HEK293T (cell line): Measurements from ENCODE around the gene TVP23A.

Experiments
- BHLHE40 ChIP-seq: fragments of 450-650 bp; IDR thresholded peaks from 2 replicates; pipeline ENCODE4 v1.6.1; 2016; ENCODE audit warnings: mild to moderate bottlenecking, moderate library complexity, borderline replicate concordance
- FOXA1 ChIP-seq: fragments of 450-650 bp; IDR thresholded peaks from 2 replicates; pipeline ENCODE4 v1.6.1; 2016; ENCODE audit warnings: mild to moderate bottlenecking
- FOXK2 ChIP-seq: fragments of 450-650 bp; IDR thresholded peaks from 2 replicates; pipeline ENCODE4 v1.6.1; 2016; ENCODE audit warnings: mild to moderate bottlenecking
- FOXM1 ChIP-seq: fragments of 450-650 bp; IDR thresholded peaks from 2 replicates; pipeline ENCODE4 v1.6.1; 2017; ENCODE audit warnings: mild to moderate bottlenecking, borderline replicate concordance
- HDGF ChIP-seq: fragments of 450-650 bp; IDR thresholded peaks from 2 replicates; pipeline ENCODE4 v1.6.1; 2017; ENCODE audit warnings: antibody characterized with exemption, borderline replicate concordance
- SP1 ChIP-seq: fragments of 450-650 bp; IDR thresholded peaks from 2 replicates; pipeline ENCODE4 v1.6.1; 2017

- TF ChIP-seq FOXM1 (no peak), FOXA1 (no peak), BHLHE40 (no peak), SP1 (no peak), FOXK2 (no peak), HDGF (no peak)
Observed at GRCh38 chr16:10805334-10805733, 13.3 kb downstream of the TVP23A start.
